ENCODE data around the gene ALOX15.

GRCh38 chr17:4594931-4595684, 46.4 kb downstream of the ALOX15 start:
- TF ChIP-seq CTCF (IDR thresholded peaks at IDR 0.05; ENCODE audit: low read depth, low read length, poor library complexity, severe bottlenecking) (peak; percentile 62), EZH2phosphoT487 (IDR thresholded peaks at IDR 0.05; ENCODE audit: borderline replicate concordance, low read length) (no peak)
